ENCODE data around the gene ARNT2. TPM values are rescaled to one million over a fixed set of nuclear protein-coding genes. Genes with fewer than 3 reads are reported as not detected.

The ARNT2 gene
- total and polyA plus RNA-seq, 12 donors = 2.0 to 6.4 (median 3.5) TPM

DNA sequence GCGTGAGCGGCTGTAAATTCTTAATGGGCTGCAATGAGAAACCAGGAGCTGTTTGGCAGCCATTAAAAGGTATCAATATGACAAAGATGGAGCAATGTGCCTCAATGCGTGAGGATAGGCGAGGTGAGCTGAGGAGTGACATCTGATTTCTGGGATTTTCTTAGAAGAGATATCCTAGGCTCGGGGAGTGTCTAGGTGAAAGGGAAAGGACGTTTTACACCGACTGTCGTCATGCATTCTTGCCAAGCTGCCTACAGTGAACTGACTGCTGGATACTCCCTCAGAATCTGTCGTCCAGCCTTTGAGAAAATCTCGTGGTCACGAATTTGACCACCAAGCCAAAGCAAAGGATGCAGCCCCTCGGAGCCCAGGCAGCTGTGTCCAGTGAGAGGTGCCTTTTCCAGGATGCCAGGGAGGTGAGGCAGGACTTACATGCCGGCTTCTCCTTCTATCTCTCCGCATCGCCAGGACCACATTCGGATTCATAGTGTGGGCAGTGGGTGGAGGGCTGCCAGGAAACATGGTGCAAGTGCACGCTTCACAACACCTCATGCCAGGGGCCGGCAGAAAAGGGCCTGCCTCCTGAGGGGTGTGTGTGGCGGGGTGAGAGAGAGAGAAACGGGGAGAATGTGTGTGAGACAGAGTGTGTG, 210.7 kb downstream of the ARNT2 start:
- Histone ChIP-seq H3K36me3 (replicated peaks in 1 of 2) (no peaks in the 10 kb centered on the region), H3K9me3 (replicated peaks in 1 of 3) (no peaks in the 10 kb centered on the region), H3K27ac (no peak overlapping the region), H3K4me3 (no peak overlapping the region), H3K4me1 (replicated peaks in 1 of 2) (peaks cover 8 to 13% of the 10 kb centered on the region in 2 donors), H3K27me3 (no peaks in the 10 kb centered on the region)
- WGBS, 4 donors = 90 to 95% (median 94%) methylated on average over 20 of the region's 20 CpGs
- TF ChIP-seq, protein P1, sequence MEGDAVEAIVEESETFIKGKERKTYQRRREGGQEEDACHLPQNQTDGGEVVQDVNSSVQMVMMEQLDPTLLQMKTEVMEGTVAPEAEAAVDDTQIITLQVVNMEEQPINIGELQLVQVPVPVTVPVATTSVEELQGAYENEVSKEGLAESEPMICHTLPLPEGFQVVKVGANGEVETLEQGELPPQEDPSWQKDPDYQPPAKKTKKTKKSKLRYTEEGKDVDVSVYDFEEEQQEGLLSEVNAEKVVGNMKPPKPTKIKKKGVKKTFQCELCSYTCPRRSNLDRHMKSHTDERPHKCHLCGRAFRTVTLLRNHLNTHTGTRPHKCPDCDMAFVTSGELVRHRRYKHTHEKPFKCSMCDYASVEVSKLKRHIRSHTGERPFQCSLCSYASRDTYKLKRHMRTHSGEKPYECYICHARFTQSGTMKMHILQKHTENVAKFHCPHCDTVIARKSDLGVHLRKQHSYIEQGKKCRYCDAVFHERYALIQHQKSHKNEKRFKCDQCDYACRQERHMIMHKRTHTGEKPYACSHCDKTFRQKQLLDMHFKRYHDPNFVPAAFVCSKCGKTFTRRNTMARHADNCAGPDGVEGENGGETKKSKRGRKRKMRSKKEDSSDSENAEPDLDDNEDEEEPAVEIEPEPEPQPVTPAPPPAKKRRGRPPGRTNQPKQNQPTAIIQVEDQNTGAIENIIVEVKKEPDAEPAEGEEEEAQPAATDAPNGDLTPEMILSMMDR (IDR thresholded peaks at IDR 0.05) = no peak
- no peak for TF ChIP-seq POLR2A (IDR thresholded peaks at IDR 0.05)
- DNase-seq = no peak
- intact Hi-C loops (cut with DNase I) = no loop called here

DNA sequence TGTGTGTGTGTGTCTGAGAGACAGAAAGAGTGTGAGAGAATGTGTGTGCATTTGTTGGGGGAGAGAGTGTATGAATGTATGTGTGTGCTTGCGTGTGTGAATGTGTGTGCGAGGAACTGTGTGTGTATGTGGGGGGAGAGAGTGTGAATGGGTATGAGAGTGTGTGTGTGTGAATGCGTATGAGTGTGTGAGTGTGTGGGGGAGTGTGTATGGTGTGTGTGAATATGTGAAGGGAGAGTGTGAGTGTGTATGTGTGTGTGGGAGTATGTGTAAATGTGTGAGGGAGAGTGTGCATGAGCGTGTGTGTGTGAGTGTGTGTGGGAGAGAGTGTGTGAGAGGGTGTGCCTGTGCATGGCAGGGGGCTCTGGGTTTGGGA, 211.2 kb downstream of the ARNT2 start:
- Histone ChIP-seq H3K27ac (no peak overlapping the region), H3K27me3 (no peaks in the 10 kb centered on the region), H3K4me3 (no peak overlapping the region), H3K4me1 (replicated peaks in 1 of 2) (peaks cover 8 to 11% of the 10 kb centered on the region in 2 donors), H3K9me3 (replicated peaks in 1 of 3) (no peaks in the 10 kb centered on the region), H3K36me3 (replicated peaks in 1 of 2) (no peaks in the 10 kb centered on the region)
- no peak for DNase-seq
- intact Hi-C loops (cut with DNase I) = no loop called here
- 94 to 97% (median 95%) methylated on average over 4 of the region's 4 CpGs for WGBS, 4 donors
- TF ChIP-seq, protein P1 (IDR thresholded peaks at IDR 0.05) = no peak
- TF ChIP-seq POLR2A (IDR thresholded peaks at IDR 0.05) = no peak

DNA sequence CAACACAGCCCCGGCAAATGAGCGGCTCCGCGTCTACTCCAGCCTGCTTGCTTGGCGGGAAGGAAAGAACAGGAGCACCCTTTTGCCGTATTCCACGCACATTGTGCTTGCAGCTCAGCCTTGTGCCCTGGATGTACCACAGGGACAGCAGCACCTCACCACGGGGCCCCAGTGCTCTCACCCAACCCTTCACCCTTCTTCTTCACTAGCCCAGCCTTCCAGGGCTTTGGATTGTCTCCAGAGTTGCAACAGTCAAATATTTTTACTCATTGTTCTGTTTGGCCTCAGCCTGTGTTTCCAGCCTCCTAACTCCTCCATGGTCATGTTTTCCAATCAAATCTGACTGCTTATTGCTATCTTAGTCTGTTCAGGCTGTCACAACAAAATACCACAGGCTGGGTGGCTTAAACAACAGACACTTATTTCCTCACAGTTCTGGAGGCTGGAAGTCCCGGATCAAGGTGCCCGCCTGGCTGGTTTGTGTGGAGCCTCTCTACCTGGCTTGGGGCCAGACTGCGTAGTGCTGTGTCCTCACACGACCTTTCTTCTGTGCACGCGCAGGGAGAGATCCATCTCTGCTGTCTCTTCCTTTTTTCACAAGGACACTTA, 211.7 kb downstream of the ARNT2 start:
- no peak for TF ChIP-seq POLR2A (IDR thresholded peaks at IDR 0.05)
- TF ChIP-seq, protein P1 (IDR thresholded peaks at IDR 0.05) = no peak
- Histone ChIP-seq H3K4me1 (replicated peaks in 1 of 2) (peaks cover 8 to 11% of the 10 kb centered on the region in 2 donors), H3K27ac (peak overlapping the region in 1 of 5 donors; percentile 25), H3K9me3 (replicated peaks in 1 of 3) (no peaks in the 10 kb centered on the region), H3K27me3 (no peaks in the 10 kb centered on the region), H3K4me3 (no peak overlapping the region), H3K36me3 (replicated peaks in 1 of 2) (no peaks in the 10 kb centered on the region)
- 51 to 60% (median 55%) methylated on average over 14 of the region's 14 CpGs for WGBS, 4 donors
- DNase-seq = peak; percentile 55 to 93 (median 81)
- intact Hi-C loops (cut with DNase I) = no loop called here

DNA sequence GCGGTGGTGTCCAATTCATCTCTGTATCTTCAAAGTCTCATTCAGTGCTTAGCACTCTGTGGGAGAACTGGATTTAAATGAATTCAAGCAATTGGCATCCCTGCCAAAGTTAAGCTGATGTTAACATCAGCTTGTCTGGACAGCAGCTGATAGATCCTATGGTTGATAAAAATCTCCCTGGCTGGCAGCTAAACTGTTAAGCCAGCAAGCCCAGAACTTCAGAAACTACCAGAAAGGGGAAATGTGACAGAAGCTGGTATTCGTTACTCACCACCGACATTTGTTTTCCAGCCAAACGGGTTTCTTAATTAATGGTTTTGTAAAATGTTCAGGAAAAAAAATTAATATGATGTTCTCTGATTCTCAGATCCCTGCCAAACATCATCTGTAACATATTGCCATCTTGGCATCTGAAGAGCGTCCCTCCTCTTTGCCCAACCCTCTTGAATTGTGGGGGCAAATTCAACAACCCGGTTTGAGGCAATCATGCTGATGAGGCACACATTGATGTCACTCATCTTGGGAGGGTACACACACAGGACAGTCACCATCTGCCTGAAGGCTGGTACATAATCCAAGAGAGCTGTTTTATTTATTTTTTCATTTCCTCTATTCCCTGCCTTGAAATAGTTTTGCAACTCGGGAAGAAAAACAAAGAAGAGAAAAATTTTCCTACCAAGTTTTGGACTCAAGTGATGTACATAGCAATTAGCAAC, 214.7 kb downstream of the ARNT2 start:
- 55 to 70% (median 66%) methylated on average over 7 of the region's 7 CpGs for WGBS, 4 donors
- Histone ChIP-seq H3K36me3 (replicated peaks in 1 of 2) (no peaks in the 10 kb centered on the region), H3K27ac (no peak overlapping the region), H3K4me3 (no peak overlapping the region), H3K4me1 (replicated peaks in 1 of 2) (peaks cover 8 to 11% of the 10 kb centered on the region in 2 donors), H3K27me3 (no peaks in the 10 kb centered on the region), H3K9me3 (replicated peaks in 1 of 3) (no peaks in the 10 kb centered on the region)
- no peak for DNase-seq
- intact Hi-C loops (cut with DNase I) = no loop called here
- no peak for TF ChIP-seq POLR2A (IDR thresholded peaks at IDR 0.05)
- TF ChIP-seq, protein P1 (IDR thresholded peaks at IDR 0.05) = no peak
